Measurements from ENCODE around the gene KRIT1. TPM values are rescaled to one million over a fixed set of nuclear protein-coding genes. Genes with fewer than 3 reads are reported as not detected.
"Not testable (repeated sequence)": the region's sequence is repeated elsewhere in the genome, so short reads cannot be mapped to it uniquely, and the experiment has no call there.

KRIT1 gene
- total and polyA plus RNA-seq, 2 experiments from 2014 or later = 29.5 to 29.7 TPM

- H3K9ac ChIP-seq = peak overlapping the region; percentile 75
Observed at GRCh38 chr7:92255308-92255707, 9.6 kb upstream of the KRIT1 start.

GRCh38 chr7:92254800-92255199 lies 9.1 kb upstream of the KRIT1 start:
- H3K9me2 ChIP-seq (ENCODE audit: insufficient read depth); H3K27me3 ChIP-seq (replicated peaks; ENCODE audit: insufficient read depth); H3K36me3 ChIP-seq (ENCODE audit: low read depth); H3K9me3 ChIP-seq (ENCODE audit: low read depth); H4K20me1 ChIP-seq (ENCODE audit: insufficient read depth); in situ Hi-C loops (cut with MboI): not testable (repeated sequence)
- DNase-seq = peak; percentile 42
- Histone ChIP-seq H3K4me2 (ENCODE audit: unreplicated experiment) (peak overlapping the region; percentile 90), H3K4me1 (ENCODE audit: insufficient read depth) (peaks cover 23% of the 10 kb centered on the region), H3K27ac (peak overlapping the region; percentile 91), H3K4me3 (peak overlapping the region; percentile 67), H2AFZ (0 out of 2 replicates have a peak overlapping the region, but pooled peaks have one; percentile 17), H3F3A (ENCODE audit: insufficient read depth) (peaks cover 31% of the 10 kb centered on the region), H3K9ac (peak overlapping the region; percentile 75), H3K79me2 (ENCODE audit: insufficient read depth) (peaks cover 96% of the 10 kb centered on the region)
- 73 to 79% methylated on average over 1 of the region's 1 CpG for WGBS, 2 experiments (ENCODE audit: low coverage in 1 of 2, low lambda C conversion rate in 2 of 2, missing lambda C conversion rate in 2 of 2)

More at GRCh38 chr7:92255308-92255707, 9.6 kb upstream of the KRIT1 start:
- Histone ChIP-seq H3K9me3 (ENCODE audit: low read depth) (no peaks in the 10 kb centered on the region), H3K27ac (peak overlapping the region; percentile 91), H3K79me2 (ENCODE audit: insufficient read depth) (peaks cover 96% of the 10 kb centered on the region), H3F3A (ENCODE audit: insufficient read depth) (peaks cover 31% of the 10 kb centered on the region), H3K36me3 (ENCODE audit: low read depth) (0 out of 2 replicates have a peak, but pooled peaks cover 2% of the 10 kb centered on the region), H3K4me2 (ENCODE audit: unreplicated experiment) (peak overlapping the region; percentile 90), H3K27me3 (replicated peaks; ENCODE audit: insufficient read depth) (no peaks in the 10 kb centered on the region), H3K4me3 (peak overlapping the region; percentile 67), H3K4me1 (ENCODE audit: insufficient read depth) (peaks cover 23% of the 10 kb centered on the region), H2AFZ (peak overlapping the region; percentile 17; the same call in 1 of the 2 replicates), H3K9me2 (ENCODE audit: insufficient read depth) (no peaks in the 10 kb centered on the region), H4K20me1 (ENCODE audit: insufficient read depth) (0 out of 2 replicates have a peak, but pooled peaks cover 5% of the 10 kb centered on the region)
- in situ Hi-C loops (cut with MboI) = no loop called here
- TF ChIP-seq EZH2phosphoT487 (IDR thresholded peaks at IDR 0.05; ENCODE audit: insufficient read depth, low read depth) (no peak), EZH2 (IDR thresholded peaks at IDR 0.05; ENCODE audit: insufficient read depth, poor library complexity, severe bottlenecking) (no peak)
- peak; percentile 95 for DNase-seq
- 14 to 15% methylated on average over 4 of the region's 4 CpGs for WGBS, 2 experiments (ENCODE audit: low coverage in 1 of 2, low lambda C conversion rate in 2 of 2, missing lambda C conversion rate in 2 of 2)

- in situ Hi-C loops (cut with MboI) = no loop called here
- no peak overlapping the region for H3K9ac ChIP-seq
Observed at GRCh38 chr7:92253251-92253650, 7.5 kb upstream of the KRIT1 start.

GRCh38 chr7:92251181-92251580 lies 5.5 kb upstream of the KRIT1 start:
- DNase-seq = peak; percentile 17
- H3K27me3 ChIP-seq (replicated peaks; ENCODE audit: insufficient read depth) = no peaks in the 10 kb centered on the region
- no peaks in the 10 kb centered on the region for H3K9me2 ChIP-seq (ENCODE audit: insufficient read depth)
- H3K4me2 ChIP-seq (ENCODE audit: unreplicated experiment) = peak overlapping the region; percentile 9
- no peak overlapping the region for H3K4me3 ChIP-seq
- H3K9ac ChIP-seq = no peak overlapping the region
- no peak overlapping the region for H3K27ac ChIP-seq
- in situ Hi-C loops (cut with MboI) = no loop called here
- H3K9me3 ChIP-seq (ENCODE audit: low read depth) = no peaks in the 10 kb centered on the region
- H3K79me2 ChIP-seq (ENCODE audit: insufficient read depth) = peaks cover 95% of the 10 kb centered on the region
- H2AFZ ChIP-seq = no peak overlapping the region
- H4K20me1 ChIP-seq (ENCODE audit: insufficient read depth) = 0 out of 2 replicates have a peak, but pooled peaks cover 5% of the 10 kb centered on the region
- 0 out of 2 replicates have a peak, but pooled peaks cover 2% of the 10 kb centered on the region for H3K36me3 ChIP-seq (ENCODE audit: low read depth)
- TF ChIP-seq EZH2phosphoT487 (IDR thresholded peaks at IDR 0.05; ENCODE audit: insufficient read depth, low read depth) = no peak
- no peak for TF ChIP-seq EZH2 (IDR thresholded peaks at IDR 0.05; ENCODE audit: insufficient read depth, poor library complexity, severe bottlenecking)
- 100% methylated on average over 1 of the region's 1 CpG for WGBS, 2 experiments (ENCODE audit: low coverage in 1 of 2, low lambda C conversion rate in 2 of 2, missing lambda C conversion rate in 2 of 2)
- peaks cover 28% of the 10 kb centered on the region for H3F3A ChIP-seq (ENCODE audit: insufficient read depth)
- H3K4me1 ChIP-seq (ENCODE audit: insufficient read depth) = peaks cover 30% of the 10 kb centered on the region

More at GRCh38 chr7:92253251-92253650, 7.5 kb upstream of the KRIT1 start:
- peaks cover 96% of the 10 kb centered on the region for H3K79me2 ChIP-seq (ENCODE audit: insufficient read depth)
- no peak for DNase-seq
- no peak overlapping the region for H3K27ac ChIP-seq
- H3K9me3 ChIP-seq (ENCODE audit: low read depth) = no peaks in the 10 kb centered on the region
- 97 to 100% methylated on average over 1 of the region's 1 CpG for WGBS, 2 experiments (ENCODE audit: low coverage in 1 of 2, low lambda C conversion rate in 2 of 2, missing lambda C conversion rate in 2 of 2)
- no peaks in the 10 kb centered on the region for H3K27me3 ChIP-seq (replicated peaks; ENCODE audit: insufficient read depth)
- peaks cover 26% of the 10 kb centered on the region for H3K4me1 ChIP-seq (ENCODE audit: insufficient read depth)
- H3K9me2 ChIP-seq (ENCODE audit: insufficient read depth) = no peaks in the 10 kb centered on the region
- H3K4me3 ChIP-seq = no peak overlapping the region
- no peak for TF ChIP-seq EZH2 (IDR thresholded peaks at IDR 0.05; ENCODE audit: insufficient read depth, poor library complexity, severe bottlenecking)
- 0 out of 2 replicates have a peak, but pooled peaks cover 5% of the 10 kb centered on the region for H4K20me1 ChIP-seq (ENCODE audit: insufficient read depth)
- peaks cover 31% of the 10 kb centered on the region for H3F3A ChIP-seq (ENCODE audit: insufficient read depth)
- no peak overlapping the region for H3K4me2 ChIP-seq (ENCODE audit: unreplicated experiment)
- 0 out of 2 replicates have a peak, but pooled peaks cover 2% of the 10 kb centered on the region for H3K36me3 ChIP-seq (ENCODE audit: low read depth)
- no peak overlapping the region for H2AFZ ChIP-seq

- peaks cover 22% of the 10 kb centered on the region for H3F3A ChIP-seq (ENCODE audit: insufficient read depth)
- no peak overlapping the region for H3K4me3 ChIP-seq
- H3K27me3 ChIP-seq (replicated peaks; ENCODE audit: insufficient read depth) = no peaks in the 10 kb centered on the region
- H4K20me1 ChIP-seq (ENCODE audit: insufficient read depth) = 0 out of 2 replicates have a peak, but pooled peaks cover 5% of the 10 kb centered on the region
- no peak for TF ChIP-seq EZH2phosphoT487 (IDR thresholded peaks at IDR 0.05; ENCODE audit: insufficient read depth, low read depth)
- no peak for TF ChIP-seq EZH2 (IDR thresholded peaks at IDR 0.05; ENCODE audit: insufficient read depth, poor library complexity, severe bottlenecking)
- H3K79me2 ChIP-seq (ENCODE audit: insufficient read depth) = peaks cover 93% of the 10 kb centered on the region
- DNase-seq = no peak
- 0 out of 2 replicates have a peak, but pooled peaks cover 2% of the 10 kb centered on the region for H3K36me3 ChIP-seq (ENCODE audit: low read depth)
- H3K4me2 ChIP-seq (ENCODE audit: unreplicated experiment) = peak overlapping the region; percentile 9
- no peaks in the 10 kb centered on the region for H3K9me3 ChIP-seq (ENCODE audit: low read depth)
- H3K4me1 ChIP-seq (ENCODE audit: insufficient read depth) = peaks cover 24% of the 10 kb centered on the region
- in situ Hi-C loops (cut with MboI) = no loop called here
- no peak overlapping the region for H3K9ac ChIP-seq
- H2AFZ ChIP-seq = no peak overlapping the region
- H3K9me2 ChIP-seq (ENCODE audit: insufficient read depth) = no peaks in the 10 kb centered on the region
- no peak overlapping the region for H3K27ac ChIP-seq
Observed at GRCh38 chr7:92250603-92251002, 4.9 kb upstream of the KRIT1 start.
